Nephron progenitor cell (in vitro differentiated cells): Measurements from ENCODE around the gene SLC25A21.
A peak's percentile ranks its signal among the peaks of the same experiment; 100 is the strongest.
"Not testable (repeated sequence)": the region's sequence is repeated elsewhere in the genome, so short reads cannot be mapped to it uniquely, and the experiment has no call there.

ENCODE experiments used
- DNase-seq: peaks from one replicate; pipeline ENCODE4 v3.0.0; 2021
- H3K27ac Mint-ChIP-seq: 2 replicates; pipeline ENCODE4 v1.8.0; 2021; ENCODE audit warnings: mild to moderate bottlenecking, moderate library complexity, mixed read lengths
- H3K27me3 Mint-ChIP-seq: 2 replicates; pipeline ENCODE4 v1.8.0; 2021; ENCODE audit warnings: mild to moderate bottlenecking, low read depth, mixed read lengths; ENCODE audit not compliant: poor library complexity
- H3K36me3 Mint-ChIP-seq: 2 replicates; pipeline ENCODE4 v1.8.0; 2021; ENCODE audit warnings: low read depth, mixed read lengths
- H3K4me1 Mint-ChIP-seq: 2 replicates; pipeline ENCODE4 v1.8.0; 2021; ENCODE audit warnings: mixed read lengths
- H3K4me3 Mint-ChIP-seq: 2 replicates; pipeline ENCODE4 v1.8.0; 2021; ENCODE audit warnings: mild to moderate bottlenecking, moderate library complexity, mixed read lengths
- H3K9me3 Mint-ChIP-seq: 2 replicates; pipeline ENCODE4 v1.8.0; 2021; ENCODE audit warnings: mild to moderate bottlenecking, moderate library complexity, mixed read lengths
- TF ChIP-seq, protein P1 (sequence below): fragments of 200-600 bp; sonication (generic); IDR thresholded peaks from 2 replicates; pipeline ENCODE4 v1.5.0; 2021; ENCODE audit warnings: antibody characterized with exemption

SLC25A21 gene

DNA sequence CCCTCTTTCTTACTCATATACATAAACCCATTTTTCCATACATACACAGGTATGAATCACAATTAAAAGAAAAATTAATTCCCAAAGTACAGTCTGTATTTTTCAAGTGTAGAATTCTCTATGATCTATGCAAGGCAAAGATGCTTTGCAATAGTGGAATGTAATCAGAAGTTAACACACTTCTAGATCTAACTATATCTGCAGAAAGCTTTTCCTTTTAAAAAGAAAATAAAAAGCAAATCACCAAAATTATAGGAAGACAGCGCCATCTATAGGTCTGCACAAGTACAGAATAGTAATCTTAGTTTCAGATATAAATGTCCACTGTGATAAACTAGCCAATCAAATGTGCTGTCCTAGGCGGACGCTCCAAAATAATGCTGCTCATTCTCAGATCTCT, 22.0 kb downstream of the SLC25A21 start:
- Mint-ChIP-seq H3K4me3 (no peak overlapping the region), H3K9me3 (peaks cover 22% of the 10 kb centered on the region), H3K27ac (no peak overlapping the region), H3K4me1 (peaks cover 9% of the 10 kb centered on the region), H3K27me3 (peaks cover 4% of the 10 kb centered on the region), H3K36me3 (peaks cover 16% of the 10 kb centered on the region)
- DNase-seq, result peak; percentile 17
- TF ChIP-seq, protein P1, sequence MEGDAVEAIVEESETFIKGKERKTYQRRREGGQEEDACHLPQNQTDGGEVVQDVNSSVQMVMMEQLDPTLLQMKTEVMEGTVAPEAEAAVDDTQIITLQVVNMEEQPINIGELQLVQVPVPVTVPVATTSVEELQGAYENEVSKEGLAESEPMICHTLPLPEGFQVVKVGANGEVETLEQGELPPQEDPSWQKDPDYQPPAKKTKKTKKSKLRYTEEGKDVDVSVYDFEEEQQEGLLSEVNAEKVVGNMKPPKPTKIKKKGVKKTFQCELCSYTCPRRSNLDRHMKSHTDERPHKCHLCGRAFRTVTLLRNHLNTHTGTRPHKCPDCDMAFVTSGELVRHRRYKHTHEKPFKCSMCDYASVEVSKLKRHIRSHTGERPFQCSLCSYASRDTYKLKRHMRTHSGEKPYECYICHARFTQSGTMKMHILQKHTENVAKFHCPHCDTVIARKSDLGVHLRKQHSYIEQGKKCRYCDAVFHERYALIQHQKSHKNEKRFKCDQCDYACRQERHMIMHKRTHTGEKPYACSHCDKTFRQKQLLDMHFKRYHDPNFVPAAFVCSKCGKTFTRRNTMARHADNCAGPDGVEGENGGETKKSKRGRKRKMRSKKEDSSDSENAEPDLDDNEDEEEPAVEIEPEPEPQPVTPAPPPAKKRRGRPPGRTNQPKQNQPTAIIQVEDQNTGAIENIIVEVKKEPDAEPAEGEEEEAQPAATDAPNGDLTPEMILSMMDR, result peak; percentile 83

DNA sequence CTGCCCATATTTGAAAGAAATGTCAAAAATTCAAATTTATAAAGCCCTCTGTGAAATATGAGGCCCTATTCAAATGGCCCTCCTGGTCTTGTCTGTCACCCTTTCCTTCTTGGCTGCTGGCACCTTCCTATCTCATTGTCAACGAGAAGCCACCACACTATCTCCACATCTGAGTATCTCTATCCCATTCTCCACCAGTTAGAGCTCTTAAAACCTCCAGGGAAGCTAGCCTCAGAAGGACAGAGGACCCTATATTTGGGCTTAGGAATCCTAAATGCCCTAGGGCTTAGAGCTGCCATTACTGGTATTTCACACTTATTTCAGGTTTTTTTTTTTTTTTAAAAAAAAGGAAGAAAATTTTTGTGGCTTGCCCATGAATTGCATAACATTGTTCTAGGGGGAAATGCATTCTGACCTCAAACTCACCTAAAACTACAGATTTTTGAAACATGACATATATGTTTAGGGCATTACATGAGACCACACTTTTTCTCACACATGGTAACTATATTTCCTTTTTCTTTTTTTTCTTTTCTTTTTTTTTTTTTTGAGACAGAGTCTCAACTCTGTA, 25.0 kb downstream of the SLC25A21 start:
- TF ChIP-seq, protein P1, result no peak
- Mint-ChIP-seq H3K4me3 (no peak overlapping the region), H3K9me3 (no peaks in the 10 kb centered on the region)

DNA sequence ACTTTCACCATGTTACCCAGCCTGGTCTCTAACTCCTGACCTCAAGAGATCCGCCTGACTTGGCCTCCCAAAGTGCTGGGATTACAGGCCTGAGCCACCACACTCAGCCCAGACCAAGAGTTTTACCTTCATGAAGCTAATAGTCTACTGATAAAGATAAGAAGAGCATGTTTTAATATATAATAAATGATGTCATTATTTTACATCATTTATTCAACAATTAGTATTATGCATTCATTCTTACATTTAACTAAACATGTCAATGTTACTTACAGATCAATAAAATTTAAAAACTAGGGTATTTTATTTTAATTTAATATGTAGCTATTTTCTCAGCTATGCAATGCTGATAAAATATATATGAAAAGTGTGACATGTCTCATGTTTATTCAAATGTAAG, 26.0 kb downstream of the SLC25A21 start:
- H3K4me3 Mint-ChIP-seq, H3K36me3 Mint-ChIP-seq, H3K27me3 Mint-ChIP-seq, H3K27ac Mint-ChIP-seq, DNase-seq, H3K9me3 Mint-ChIP-seq: not testable (repeated sequence)
- peaks cover 41% of the 10 kb centered on the region for H3K4me1 Mint-ChIP-seq

More for the DNA sequence above, 25.0 kb downstream of the SLC25A21 start:
- Mint-ChIP-seq H3K27ac (no peak overlapping the region), H3K4me1 (peaks cover 33% of the 10 kb centered on the region), H3K27me3 (no peaks in the 10 kb centered on the region), H3K36me3 (no peaks in the 10 kb centered on the region)
- no peak for DNase-seq

DNA sequence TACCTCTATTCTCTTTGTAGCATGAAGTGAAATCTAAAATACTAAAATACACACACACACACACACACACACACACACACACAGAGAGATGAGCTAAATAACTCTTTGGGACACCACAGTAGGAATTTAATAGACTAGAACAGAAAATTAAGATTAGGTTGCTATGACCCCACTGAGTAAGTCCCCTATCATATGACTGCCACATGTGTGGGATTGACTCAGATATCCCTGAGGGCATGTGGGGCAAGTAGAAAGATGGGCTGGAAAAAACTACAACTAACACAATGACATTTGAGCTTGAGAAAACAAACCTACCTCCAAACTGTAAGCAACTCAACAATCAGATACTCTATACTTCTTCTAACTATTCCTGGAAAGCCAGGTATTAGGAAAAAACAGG, 27.0 kb downstream of the SLC25A21 start:
- Mint-ChIP-seq H3K4me1 (peaks cover 41% of the 10 kb centered on the region), H3K4me3 (no peak overlapping the region), H3K27me3 (no peaks in the 10 kb centered on the region), H3K27ac (peak overlapping the region; percentile 7), H3K36me3 (no peaks in the 10 kb centered on the region), H3K9me3 (no peaks in the 10 kb centered on the region)
- no peak for DNase-seq
- TF ChIP-seq, protein P1, result no peak

DNA sequence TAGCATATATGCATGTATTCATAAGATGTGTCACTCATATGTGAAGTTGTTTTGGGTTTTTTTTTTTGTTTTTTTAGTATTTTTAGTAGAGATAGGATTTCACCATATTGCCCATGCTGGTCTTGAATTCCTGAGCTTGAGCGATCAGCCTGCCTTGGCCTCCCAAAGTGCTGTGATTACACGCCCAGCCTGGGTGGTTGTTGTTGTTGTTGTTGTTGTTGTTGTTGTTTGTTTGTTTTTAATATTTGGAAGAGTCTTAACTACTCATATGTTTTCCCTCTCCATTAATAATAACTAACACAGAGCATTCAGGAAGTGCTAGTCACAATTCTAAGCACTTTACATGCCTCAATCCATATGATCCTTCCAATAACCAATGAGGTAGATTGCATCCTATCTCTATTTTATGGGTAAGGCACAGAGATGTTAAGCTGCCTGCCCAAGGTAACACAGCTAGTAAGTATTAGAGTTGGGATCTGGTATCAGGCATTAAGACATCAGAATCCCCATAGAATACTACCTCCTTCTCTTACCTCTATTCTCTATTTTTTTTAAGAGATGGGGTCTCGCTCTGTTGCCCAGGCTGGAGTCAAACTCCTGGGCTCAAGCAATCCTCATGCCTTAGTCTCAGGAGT, 27.6 kb downstream of the SLC25A21 start:
- H3K4me1 Mint-ChIP-seq, result peaks cover 41% of the 10 kb centered on the region
- no peaks in the 10 kb centered on the region for H3K27me3 Mint-ChIP-seq
- no peaks in the 10 kb centered on the region for H3K9me3 Mint-ChIP-seq
- no peak overlapping the region for H3K4me3 Mint-ChIP-seq
- TF ChIP-seq, protein P1, result no peak
- no peaks in the 10 kb centered on the region for H3K36me3 Mint-ChIP-seq
- DNase-seq, result no peak
- H3K27ac Mint-ChIP-seq, result peak overlapping the region; percentile 7

DNA sequence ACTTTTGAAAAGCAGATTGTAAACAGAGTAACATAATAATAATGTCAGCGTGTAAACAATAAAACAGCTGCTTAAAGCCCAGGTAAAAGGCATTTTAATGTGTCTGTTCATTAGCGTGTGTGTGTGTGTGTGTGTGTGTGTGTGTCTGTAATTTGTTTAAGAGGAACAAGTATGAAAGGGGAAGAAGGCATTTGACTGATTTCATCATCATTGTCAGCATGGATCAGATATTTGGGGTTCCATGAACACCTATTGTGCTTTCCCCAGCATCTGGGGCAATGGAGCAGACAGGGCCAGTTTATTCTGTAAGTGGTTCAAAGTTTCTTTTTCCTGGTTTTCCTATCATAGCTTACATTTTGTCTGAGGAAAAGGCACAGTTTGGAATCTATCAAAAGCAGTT, 28.9 kb downstream of the SLC25A21 start:
- TF ChIP-seq, protein P1, result no peak
- Mint-ChIP-seq H3K4me3 (no peak overlapping the region), H3K36me3 (no peaks in the 10 kb centered on the region), H3K27ac (no peak overlapping the region), H3K4me1 (peaks cover 41% of the 10 kb centered on the region), H3K27me3 (no peaks in the 10 kb centered on the region), H3K9me3 (no peaks in the 10 kb centered on the region)
- DNase-seq, result no peak
